ENCODE results near the gene ZNF385A. TPM values are rescaled to one million over a fixed set of nuclear protein-coding genes. Genes with fewer than 3 reads are reported as not detected.

Gene ZNF385A
- total and polyA plus RNA-seq, 9 of the 15 experiments (the other 6 are each of a cell fraction or from before 2014, with no cell fraction given), result 1.0 to 111 (median 7.7) TPM

DNA sequence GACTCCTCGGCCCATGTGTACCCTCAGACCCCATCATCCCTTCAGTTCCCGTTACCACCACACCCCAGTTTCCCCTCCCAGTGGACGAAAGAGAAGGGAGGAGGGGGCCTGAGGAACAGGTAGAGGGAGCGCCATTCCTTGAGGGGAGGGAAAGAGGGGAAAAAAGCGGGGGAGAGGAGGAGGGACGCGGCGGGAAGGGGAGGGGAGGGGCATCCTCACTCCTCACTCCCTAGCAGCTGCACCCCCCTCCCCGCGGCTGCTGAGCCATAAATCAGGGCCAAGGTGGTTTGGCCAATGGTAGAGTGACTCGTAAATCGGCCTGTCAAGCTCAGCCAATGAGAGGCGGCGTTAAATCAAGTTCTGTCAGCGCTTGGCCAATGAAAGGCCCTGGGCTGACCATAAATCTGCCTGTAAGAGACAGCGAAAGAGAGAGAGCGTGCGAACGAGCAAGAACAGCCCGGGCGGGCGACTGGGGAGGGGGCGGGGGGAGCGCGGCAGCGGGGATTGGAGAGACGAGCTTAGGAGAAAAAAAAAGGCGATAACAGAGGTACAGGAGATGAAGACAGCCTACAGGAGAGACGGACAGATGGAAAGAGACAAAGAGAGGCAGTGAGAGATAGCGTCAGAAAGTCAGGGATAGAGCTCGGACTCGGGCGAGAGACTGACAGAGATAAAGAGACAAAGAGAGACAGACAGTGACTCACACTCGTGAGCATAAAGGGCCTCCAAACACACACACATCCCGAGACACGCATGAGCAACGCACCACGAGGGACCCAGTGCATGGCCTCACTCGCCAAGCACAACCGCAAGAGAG is 25.4 kb downstream of the ZNF385A start (continued):
- TF ChIP-seq, protein P1, sequence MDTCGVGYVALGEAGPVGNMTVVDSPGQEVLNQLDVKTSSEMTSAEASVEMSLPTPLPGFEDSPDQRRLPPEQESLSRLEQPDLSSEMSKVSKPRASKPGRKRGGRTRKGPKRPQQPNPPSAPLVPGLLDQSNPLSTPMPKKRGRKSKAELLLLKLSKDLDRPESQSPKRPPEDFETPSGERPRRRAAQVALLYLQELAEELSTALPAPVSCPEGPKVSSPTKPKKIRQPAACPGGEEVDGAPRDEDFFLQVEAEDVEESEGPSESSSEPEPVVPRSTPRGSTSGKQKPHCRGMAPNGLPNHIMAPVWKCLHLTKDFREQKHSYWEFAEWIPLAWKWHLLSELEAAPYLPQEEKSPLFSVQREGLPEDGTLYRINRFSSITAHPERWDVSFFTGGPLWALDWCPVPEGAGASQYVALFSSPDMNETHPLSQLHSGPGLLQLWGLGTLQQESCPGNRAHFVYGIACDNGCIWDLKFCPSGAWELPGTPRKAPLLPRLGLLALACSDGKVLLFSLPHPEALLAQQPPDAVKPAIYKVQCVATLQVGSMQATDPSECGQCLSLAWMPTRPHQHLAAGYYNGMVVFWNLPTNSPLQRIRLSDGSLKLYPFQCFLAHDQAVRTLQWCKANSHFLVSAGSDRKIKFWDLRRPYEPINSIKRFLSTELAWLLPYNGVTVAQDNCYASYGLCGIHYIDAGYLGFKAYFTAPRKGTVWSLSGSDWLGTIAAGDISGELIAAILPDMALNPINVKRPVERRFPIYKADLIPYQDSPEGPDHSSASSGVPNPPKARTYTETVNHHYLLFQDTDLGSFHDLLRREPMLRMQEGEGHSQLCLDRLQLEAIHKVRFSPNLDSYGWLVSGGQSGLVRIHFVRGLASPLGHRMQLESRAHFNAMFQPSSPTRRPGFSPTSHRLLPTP (IDR thresholded peaks at IDR 0.05; ENCODE audit: borderline replicate concordance, extremely low read depth, insufficient read length), result no peak
- TF ChIP-seq EP400 (IDR thresholded peaks at IDR 0.05) (peak; percentile 94), ATF1 (CRISPR knock-in tag; IDR thresholded peaks at IDR 0.05) (no peak), ATF1 (tag; IDR thresholded peaks at IDR 0.05) (peak; percentile 95), ZNF589 (CRISPR knock-in tag; IDR thresholded peaks at IDR 0.05; ENCODE audit: low read depth) (peak; percentile 94), BHLHE40 (IDR thresholded peaks at IDR 0.05; ENCODE audit: low read length) (peak; percentile 88), HMG20A (CRISPR knock-in tag; conservative IDR thresholded peaks at IDR 0.05) (no peak), SAFB2 (IDR thresholded peaks at IDR 0.05; ENCODE audit: borderline replicate concordance, low read depth, low read length, severe bottlenecking) (no peak), CBX3 (IDR thresholded peaks at IDR 0.05; ENCODE audit: borderline replicate concordance in 1 of 2, low read length in 2 of 2) (no peak), BMI1 (IDR thresholded peaks at IDR 0.05; ENCODE audit: low read length) (no peak), GTF2A2 (tag; IDR thresholded peaks at IDR 0.05) (no peak), POLR2A (conservative IDR thresholded peaks at IDR 0.05) (peak; percentile 70), ZNF12 (CRISPR knock-in tag; IDR thresholded peaks at IDR 0.05) (no peak), SMC3 (conservative IDR thresholded peaks at IDR 0.05; ENCODE audit: insufficient read depth, low read depth, low read length) (no peak), ESRRA (IDR thresholded peaks at IDR 0.05; ENCODE audit: borderline replicate concordance, low read depth) (no peak; the same call in 1 of the 2 replicates), HOXB6 (CRISPR knock-in tag; IDR thresholded peaks at IDR 0.05; ENCODE audit: borderline replicate concordance) (no peak), SPI1 (IDR thresholded peaks at IDR 0.05; ENCODE audit: borderline replicate concordance, low read depth, low read length) (0 out of 2 replicates have a peak, but pooled peaks have one; percentile 9), POLR2AphosphoS5 (IDR thresholded peaks at IDR 0.05; ENCODE audit: control insufficient read depth, insufficient read depth, low read depth, low read length) (peak; percentile 46; the same call in 1 of the 2 replicates), NR1H2 (CRISPR knock-in tag; IDR thresholded peaks at IDR 0.05) (0 out of 2 replicates have a peak, but pooled peaks have one; percentile 7), ZNF263 (CRISPR knock-in tag; IDR thresholded peaks at IDR 0.05; ENCODE audit: borderline replicate concordance) (peak; percentile 76; the same call in 1 of the 2 replicates), GATAD2B (IDR thresholded peaks at IDR 0.05; ENCODE audit: borderline replicate concordance) (no peak), GTF2E2 (tag; IDR thresholded peaks at IDR 0.05) (peak; percentile 94), SMARCA5 (IDR thresholded peaks at IDR 0.05) (no peak), ZBTB17 (CRISPR knock-in tag; IDR thresholded peaks at IDR 0.05) (no peak), SOX6 (IDR thresholded peaks at IDR 0.05) (peak; percentile 96)
